SK-N-SH (cell line): ENCODE measurements around the gene AP1S3. TPM values are rescaled to one million over a fixed set of nuclear protein-coding genes. Genes with fewer than 3 reads are reported as not detected.

ENCODE experiments used
- CTCF ChIA-PET: fragments of 300-600, 350-600 bp; formaldehyde crosslinking; extraction: SDS; loops from one replicate; lab custom pipeline; 2021; lab: Yijun Ruan, JAX
- POLR2A ChIA-PET: fragments of 350-600 bp; sonication (Branson Sonifier 250); formaldehyde crosslinking; extraction: SDS; loops from one replicate; lab custom pipeline; 2020; ENCODE audit warnings: antibody characterized with exemption, inconsistent platforms; lab: Yijun Ruan, JAX
- DNase-seq: peaks from one replicate; pipeline ENCODE4 v3.0.0; 2012
- H2AFZ ChIP-seq: fragments of 200-600 bp; sonication (generic); 2 replicates; pipeline ENCODE4 v1.8.1; 2016; ENCODE audit warnings: antibody characterized with exemption, mild to moderate bottlenecking, low read depth
- H3F3A ChIP-seq: fragments of 200-600 bp; sonication (generic); replicated peaks from 2 replicates; pipeline ENCODE3; 2016; ENCODE audit warnings: antibody characterized with exemption, mild to moderate bottlenecking; ENCODE audit not compliant: insufficient read depth
- H3K27ac ChIP-seq, 2 experiments: fragments of 200-500 bp in 1 of 2; fragments of 200-600 bp in 1 of 2; sonication (Bioruptor generic) in 1 of 2; sonication (generic), shearing (Covaris generic) in 1 of 2; 2 replicates each; pipeline versions ENCODE4 v1.5.1 to v1.6.1; 2014 to 2016; ENCODE audit warnings: low read depth in 2 of 2, inconsistent platforms in 1 of 2, low read length in 1 of 2, mild to moderate bottlenecking in 1 of 2, mixed read lengths in 1 of 2
- H3K27me3 ChIP-seq: fragments of 200-600 bp; sonication (generic), shearing (Covaris generic); 2 replicates; pipeline ENCODE4 v1.6.1; 2016; ENCODE audit warnings: mixed run types; ENCODE audit not compliant: insufficient read depth
- H3K36me3 ChIP-seq, 2 experiments: fragments of 200-500 bp in 1 of 2; fragments of 200-600 bp in 1 of 2; sonication (Bioruptor generic) in 1 of 2; sonication (generic) in 1 of 2; replicated peaks in 1 of 2; 2 replicates each; pipeline versions ENCODE3 to v1.5.1; 2014 to 2016; ENCODE audit warnings: low read length in 1 of 2, mild to moderate bottlenecking in 1 of 2; ENCODE audit not compliant: insufficient read depth in 2 of 2, control insufficient read depth in 1 of 2
- H3K4me1 ChIP-seq, 2 experiments: fragments of 200-500 bp in 1 of 2; fragments of 200-600 bp in 1 of 2; sonication (Bioruptor generic) in 1 of 2; sonication (generic), shearing (Covaris generic) in 1 of 2; 2 replicates each; pipeline versions ENCODE4 v1.5.1 to v1.6.1; 2014 to 2016; ENCODE audit warnings: low read depth in 1 of 2, low read length in 1 of 2, mixed run types in 1 of 2; ENCODE audit not compliant: insufficient read depth in 2 of 2, control insufficient read depth in 1 of 2
- H3K4me2 ChIP-seq: fragments of 200-600 bp; sonication (generic), shearing (Covaris generic); 2 replicates; pipeline ENCODE4 v1.6.1; 2017; ENCODE audit warnings: mixed run types
- H3K4me3 ChIP-seq, 2 experiments: fragments of 200-500 bp in 1 of 2; fragments of 200-600 bp in 1 of 2; sonication (Bioruptor generic) in 1 of 2; sonication (generic), shearing (Covaris generic) in 1 of 2; 2 replicates each; pipeline versions ENCODE4 v1.5.1 to v1.8.1; 2014 to 2016; ENCODE audit warnings: low read depth in 2 of 2, inconsistent platforms in 1 of 2, low read length in 1 of 2, mild to moderate bottlenecking in 1 of 2, mixed read lengths in 1 of 2, moderate library complexity in 1 of 2
- H3K79me2 ChIP-seq: fragments of 200-600 bp; sonication (generic); 2 replicates; pipeline ENCODE4 v1.8.1; 2017; ENCODE audit warnings: mild to moderate bottlenecking; ENCODE audit not compliant: insufficient read depth
- H3K9ac ChIP-seq: fragments of 200-600 bp; sonication (generic); 2 replicates; pipeline ENCODE4 v1.6.1; 2017; ENCODE audit warnings: mixed run types
- H3K9me2 ChIP-seq: fragments of 200-600 bp; sonication (generic); 2 replicates; pipeline ENCODE4 v1.6.1; 2017; ENCODE audit warnings: mixed run types
- H3K9me3 ChIP-seq: fragments of 200-600 bp; sonication (generic); 2 replicates; pipeline ENCODE4 v1.6.1; 2017; ENCODE audit warnings: mixed run types, mild to moderate bottlenecking, moderate library complexity
- H4K20me1 ChIP-seq: fragments of 200-600 bp; sonication (generic); 2 replicates; pipeline ENCODE4 v1.6.1; 2017; ENCODE audit warnings: mild to moderate bottlenecking, mixed run types; ENCODE audit not compliant: insufficient read depth
- EP300 ChIP-seq, 2 experiments: IDR thresholded peaks; 2 replicates each; pipeline versions ENCODE4 v1.4.0 to v1.6.1; 2012; ENCODE audit warnings: borderline replicate concordance in 1 of 2, low read depth in 1 of 2, low read length in 1 of 2
- EZH2phosphoT487 ChIP-seq: fragments of 200-600 bp; sonication (generic); IDR thresholded peaks from 2 replicates; pipeline ENCODE4 v1.6.1; 2017; ENCODE audit warnings: low read depth, mixed run types, mild to moderate bottlenecking, antibody characterized with exemption, moderate library complexity, borderline replicate concordance
- FOXJ3 ChIP-seq: sonication (generic); formaldehyde crosslinking; IDR thresholded peaks from 2 replicates; pipeline ENCODE4 v1.5.1; 2020; ENCODE audit warnings: mild to moderate bottlenecking, missing genetic modification reagents
- FOXM1 ChIP-seq: IDR thresholded peaks from 2 replicates; pipeline ENCODE4 v1.4.0; 2012; ENCODE audit warnings: low read depth, mild to moderate bottlenecking
- GABPA ChIP-seq: IDR thresholded peaks from 2 replicates; pipeline ENCODE4 v1.4.0; 2012; ENCODE audit warnings: low read depth, mild to moderate bottlenecking
- GATA2 ChIP-seq: sonication (generic); formaldehyde crosslinking; IDR thresholded peaks from 2 replicates; pipeline ENCODE4 v1.5.0; 2020; ENCODE audit warnings: mild to moderate bottlenecking, missing genetic modification reagents
- MXI1 ChIP-seq: IDR thresholded peaks from 2 replicates; pipeline ENCODE4 v1.6.1; 2012; ENCODE audit warnings: mild to moderate bottlenecking, low read depth, low read length, improper control_type of control experiment
- NFIC ChIP-seq: IDR thresholded peaks from 2 replicates; pipeline ENCODE4 v1.4.0; 2012; ENCODE audit warnings: borderline replicate concordance
- NRF1 ChIP-seq: IDR thresholded peaks from 2 replicates; pipeline ENCODE4 v1.6.1; 2012; ENCODE audit warnings: low read depth, mild to moderate bottlenecking, low read length
- POLR2AphosphoS5 ChIP-seq: IDR thresholded peaks from 2 replicates; pipeline ENCODE4 v1.6.1; 2012; ENCODE audit warnings: low read depth, low read length
- RFX5 ChIP-seq: IDR thresholded peaks from 2 replicates; pipeline ENCODE4 v1.6.1; 2012; ENCODE audit warnings: mild to moderate bottlenecking, improper control_type of control experiment, low read length
- TCF12 ChIP-seq: IDR thresholded peaks from 2 replicates; pipeline ENCODE4 v1.4.0; 2012
- TEAD4 ChIP-seq: IDR thresholded peaks from 2 replicates; pipeline ENCODE4 v1.4.0; 2012; ENCODE audit warnings: mild to moderate bottlenecking, borderline replicate concordance; ENCODE audit not compliant: insufficient read depth
- YY1 ChIP-seq: IDR thresholded peaks from 2 replicates; pipeline ENCODE4 v1.4.0; 2012; ENCODE audit warnings: low read depth, mild to moderate bottlenecking
- WGBS: methylation state at CpG from one replicate; pipeline ENCODE4 v1.1.6; 2017; ENCODE audit warnings: low lambda C conversion rate; 5-methylcytosine and 5-hydroxymethylcytosine counted together
- polyA plus RNA-seq, 3 experiments: library from polyadenylated mRNA; depleted of rRNA; stranded (reverse); fragments of >200 nt; gene quantifications; 2 replicates each; pipeline ENCODE4 v1.2.3, GENCODE V29; 2012
- TF ChIP-seq, protein P1 (sequence below): fragments of 150-350 bp; IDR thresholded peaks from 2 replicates; pipeline ENCODE4 v1.6.1; 2016; ENCODE audit warnings: mild to moderate bottlenecking, low read depth, low read length
- TF ChIP-seq, protein P2 (sequence below): IDR thresholded peaks from 2 replicates; pipeline ENCODE4 v1.4.0; 2012; ENCODE audit warnings: low read depth, borderline replicate concordance
- TF ChIP-seq, protein P3 (sequence below): IDR thresholded peaks from 2 replicates; pipeline ENCODE4 v1.4.0; 2012; ENCODE audit warnings: low read depth
- TF ChIP-seq, protein P4 (sequence below): IDR thresholded peaks from 2 replicates; pipeline ENCODE4 v1.4.0; 2012; ENCODE audit warnings: low read depth, borderline replicate concordance
- TF ChIP-seq, protein P5 (sequence below): fragments of 200-600 bp; sonication (generic); IDR thresholded peaks from 2 replicates; pipeline ENCODE4 v1.6.1; 2017; ENCODE audit warnings: antibody characterized with exemption, mild to moderate bottlenecking, moderate library complexity

Gene AP1S3
- polyA plus RNA-seq, 1 of the 3 experiments (the other 2 are of a cell fraction): 4.8 TPM

DNA sequence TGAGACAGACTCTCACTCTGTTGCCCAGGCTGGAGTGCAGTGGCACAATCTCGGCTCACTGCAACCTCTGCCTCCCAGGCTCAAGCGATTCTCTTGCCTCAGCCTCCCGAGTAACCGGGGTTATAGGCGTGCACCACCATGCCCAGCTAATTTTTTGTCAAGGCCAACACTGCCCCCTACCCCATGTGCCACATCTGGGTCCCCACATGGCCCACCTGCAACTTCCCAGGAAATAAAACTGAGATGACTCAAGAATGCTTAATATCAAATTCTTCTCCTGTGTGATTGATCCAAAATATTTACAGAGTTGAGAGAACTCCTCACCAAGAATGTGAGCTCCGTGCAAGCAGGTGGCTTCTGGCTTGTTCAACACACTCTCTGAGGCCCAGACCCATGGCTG, 9.1 kb downstream of the AP1S3 start:
- CTCF ChIA-PET: interaction anchor here (1.1 kb wide), 1 partner anchor 913 kb away, joined by 3 read pairs; no protein-coding TSS in a partner anchor
- POLR2A ChIA-PET: no interaction called here
- Histone ChIP-seq H3K4me1 (peaks cover 0 to 6% of the 10 kb centered on the region in 2 experiments; a peak in 1 of 4 replicates), H3K27me3 (no peaks in the 10 kb centered on the region), H4K20me1 (no peaks in the 10 kb centered on the region), H2AFZ (no peak overlapping the region), H3K4me2 (no peak overlapping the region), H3K4me3 (no peak overlapping the region), H3K9me3 (no peaks in the 10 kb centered on the region), H3F3A (no peaks in the 10 kb centered on the region), H3K9ac (no peak overlapping the region)
- WGBS: 96% methylated on average over 6 of the region's 6 CpGs
- TF ChIP-seq POLR2AphosphoS5: no peak
- no peak for TF ChIP-seq RFX5
- TF ChIP-seq GATA2 (CRISPR knock-in tag): no peak
- TF ChIP-seq TEAD4: no peak
- no peak for TF ChIP-seq NRF1
- no peak for TF ChIP-seq EP300 (IDR thresholded peaks at IDR 0.05; ENCODE audit: borderline replicate concordance in 1 of 2, low read depth in 1 of 2, low read length in 1 of 2)
- TF ChIP-seq FOXM1: no peak
- TF ChIP-seq, protein P1, sequence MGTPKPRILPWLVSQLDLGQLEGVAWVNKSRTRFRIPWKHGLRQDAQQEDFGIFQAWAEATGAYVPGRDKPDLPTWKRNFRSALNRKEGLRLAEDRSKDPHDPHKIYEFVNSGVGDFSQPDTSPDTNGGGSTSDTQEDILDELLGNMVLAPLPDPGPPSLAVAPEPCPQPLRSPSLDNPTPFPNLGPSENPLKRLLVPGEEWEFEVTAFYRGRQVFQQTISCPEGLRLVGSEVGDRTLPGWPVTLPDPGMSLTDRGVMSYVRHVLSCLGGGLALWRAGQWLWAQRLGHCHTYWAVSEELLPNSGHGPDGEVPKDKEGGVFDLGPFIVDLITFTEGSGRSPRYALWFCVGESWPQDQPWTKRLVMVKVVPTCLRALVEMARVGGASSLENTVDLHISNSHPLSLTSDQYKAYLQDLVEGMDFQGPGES: no peak
- TF ChIP-seq, protein P2, sequence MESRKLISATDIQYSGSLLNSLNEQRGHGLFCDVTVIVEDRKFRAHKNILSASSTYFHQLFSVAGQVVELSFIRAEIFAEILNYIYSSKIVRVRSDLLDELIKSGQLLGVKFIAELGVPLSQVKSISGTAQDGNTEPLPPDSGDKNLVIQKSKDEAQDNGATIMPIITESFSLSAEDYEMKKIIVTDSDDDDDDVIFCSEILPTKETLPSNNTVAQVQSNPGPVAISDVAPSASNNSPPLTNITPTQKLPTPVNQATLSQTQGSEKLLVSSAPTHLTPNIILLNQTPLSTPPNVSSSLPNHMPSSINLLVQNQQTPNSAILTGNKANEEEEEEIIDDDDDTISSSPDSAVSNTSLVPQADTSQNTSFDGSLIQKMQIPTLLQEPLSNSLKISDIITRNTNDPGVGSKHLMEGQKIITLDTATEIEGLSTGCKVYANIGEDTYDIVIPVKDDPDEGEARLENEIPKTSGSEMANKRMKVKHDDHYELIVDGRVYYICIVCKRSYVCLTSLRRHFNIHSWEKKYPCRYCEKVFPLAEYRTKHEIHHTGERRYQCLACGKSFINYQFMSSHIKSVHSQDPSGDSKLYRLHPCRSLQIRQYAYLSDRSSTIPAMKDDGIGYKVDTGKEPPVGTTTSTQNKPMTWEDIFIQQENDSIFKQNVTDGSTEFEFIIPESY: no peak
- no peak for TF ChIP-seq TCF12
- TF ChIP-seq, protein P3, sequence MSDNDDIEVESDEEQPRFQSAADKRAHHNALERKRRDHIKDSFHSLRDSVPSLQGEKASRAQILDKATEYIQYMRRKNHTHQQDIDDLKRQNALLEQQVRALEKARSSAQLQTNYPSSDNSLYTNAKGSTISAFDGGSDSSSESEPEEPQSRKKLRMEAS: no peak
- TF ChIP-seq YY1: no peak
- no peak for TF ChIP-seq FOXJ3 (CRISPR knock-in tag)
- TF ChIP-seq, protein P4, sequence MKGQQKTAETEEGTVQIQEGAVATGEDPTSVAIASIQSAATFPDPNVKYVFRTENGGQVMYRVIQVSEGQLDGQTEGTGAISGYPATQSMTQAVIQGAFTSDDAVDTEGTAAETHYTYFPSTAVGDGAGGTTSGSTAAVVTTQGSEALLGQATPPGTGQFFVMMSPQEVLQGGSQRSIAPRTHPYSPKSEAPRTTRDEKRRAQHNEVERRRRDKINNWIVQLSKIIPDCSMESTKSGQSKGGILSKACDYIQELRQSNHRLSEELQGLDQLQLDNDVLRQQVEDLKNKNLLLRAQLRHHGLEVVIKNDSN: no peak
- TF ChIP-seq GABPA: no peak
- TF ChIP-seq NFIC: no peak
- TF ChIP-seq, protein P5, sequence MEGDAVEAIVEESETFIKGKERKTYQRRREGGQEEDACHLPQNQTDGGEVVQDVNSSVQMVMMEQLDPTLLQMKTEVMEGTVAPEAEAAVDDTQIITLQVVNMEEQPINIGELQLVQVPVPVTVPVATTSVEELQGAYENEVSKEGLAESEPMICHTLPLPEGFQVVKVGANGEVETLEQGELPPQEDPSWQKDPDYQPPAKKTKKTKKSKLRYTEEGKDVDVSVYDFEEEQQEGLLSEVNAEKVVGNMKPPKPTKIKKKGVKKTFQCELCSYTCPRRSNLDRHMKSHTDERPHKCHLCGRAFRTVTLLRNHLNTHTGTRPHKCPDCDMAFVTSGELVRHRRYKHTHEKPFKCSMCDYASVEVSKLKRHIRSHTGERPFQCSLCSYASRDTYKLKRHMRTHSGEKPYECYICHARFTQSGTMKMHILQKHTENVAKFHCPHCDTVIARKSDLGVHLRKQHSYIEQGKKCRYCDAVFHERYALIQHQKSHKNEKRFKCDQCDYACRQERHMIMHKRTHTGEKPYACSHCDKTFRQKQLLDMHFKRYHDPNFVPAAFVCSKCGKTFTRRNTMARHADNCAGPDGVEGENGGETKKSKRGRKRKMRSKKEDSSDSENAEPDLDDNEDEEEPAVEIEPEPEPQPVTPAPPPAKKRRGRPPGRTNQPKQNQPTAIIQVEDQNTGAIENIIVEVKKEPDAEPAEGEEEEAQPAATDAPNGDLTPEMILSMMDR: no peak
- TF ChIP-seq MXI1: no peak
- no peak for TF ChIP-seq EZH2phosphoT487
- TF ChIP-seq, all 33 proteins: peak for 0
- no peak for DNase-seq
- H3K9me2 ChIP-seq: no peaks in the 10 kb centered on the region
- no peaks in the 10 kb centered on the region for H3K36me3 ChIP-seq
- H3K27ac ChIP-seq: no peak overlapping the region
- no peaks in the 10 kb centered on the region; the same call in 1 of the 2 replicates for H3K79me2 ChIP-seq
